ENCODE results near the gene C12orf43.

DNA sequence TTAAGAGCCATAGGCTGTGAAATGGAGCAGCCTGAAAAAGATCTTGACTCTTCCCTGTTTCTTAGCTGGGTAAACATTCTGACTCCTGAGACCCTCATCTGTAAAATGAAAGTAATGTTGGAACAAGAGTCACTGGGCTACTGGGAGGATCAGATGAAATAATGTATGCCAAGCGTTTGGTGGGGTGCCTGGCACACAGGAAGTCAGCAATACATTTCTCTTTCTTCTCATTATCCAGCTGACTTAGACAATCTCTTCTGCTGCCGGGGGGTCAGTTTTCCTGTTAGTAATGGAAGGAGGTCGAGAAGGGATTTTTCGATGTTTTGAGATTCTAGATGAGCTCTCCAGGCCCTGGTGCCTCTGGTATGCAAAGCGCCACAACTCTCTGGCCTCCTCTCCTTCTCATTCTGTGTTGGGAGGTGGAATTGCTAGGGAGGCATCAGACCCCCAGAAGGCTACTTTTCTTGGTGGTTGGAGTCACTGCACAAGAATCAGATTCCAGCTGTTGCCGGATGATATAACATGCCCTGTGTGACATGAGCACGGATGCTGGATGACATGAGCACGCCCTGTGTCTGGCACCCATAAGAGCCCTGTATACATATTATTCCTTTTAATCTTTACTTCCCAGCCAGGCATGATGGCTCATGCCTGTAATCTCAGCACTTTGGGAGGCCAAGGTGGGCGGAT is 18.5 kb upstream of the C12orf43 start:
- TF ChIP-seq, protein P1, sequence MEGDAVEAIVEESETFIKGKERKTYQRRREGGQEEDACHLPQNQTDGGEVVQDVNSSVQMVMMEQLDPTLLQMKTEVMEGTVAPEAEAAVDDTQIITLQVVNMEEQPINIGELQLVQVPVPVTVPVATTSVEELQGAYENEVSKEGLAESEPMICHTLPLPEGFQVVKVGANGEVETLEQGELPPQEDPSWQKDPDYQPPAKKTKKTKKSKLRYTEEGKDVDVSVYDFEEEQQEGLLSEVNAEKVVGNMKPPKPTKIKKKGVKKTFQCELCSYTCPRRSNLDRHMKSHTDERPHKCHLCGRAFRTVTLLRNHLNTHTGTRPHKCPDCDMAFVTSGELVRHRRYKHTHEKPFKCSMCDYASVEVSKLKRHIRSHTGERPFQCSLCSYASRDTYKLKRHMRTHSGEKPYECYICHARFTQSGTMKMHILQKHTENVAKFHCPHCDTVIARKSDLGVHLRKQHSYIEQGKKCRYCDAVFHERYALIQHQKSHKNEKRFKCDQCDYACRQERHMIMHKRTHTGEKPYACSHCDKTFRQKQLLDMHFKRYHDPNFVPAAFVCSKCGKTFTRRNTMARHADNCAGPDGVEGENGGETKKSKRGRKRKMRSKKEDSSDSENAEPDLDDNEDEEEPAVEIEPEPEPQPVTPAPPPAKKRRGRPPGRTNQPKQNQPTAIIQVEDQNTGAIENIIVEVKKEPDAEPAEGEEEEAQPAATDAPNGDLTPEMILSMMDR (IDR thresholded peaks at IDR 0.05): no peak
- TF ChIP-seq POLR2A (IDR thresholded peaks at IDR 0.05): no peak
- TF ChIP-seq POLR2AphosphoS5 (IDR thresholded peaks at IDR 0.05): no peak

Data from upper lobe of left lung (tissue), 4 donors.